HTERT RPE-1 (cell line): ENCODE measurements around the gene PBX3.

Source experiments
- in situ Hi-C: fragments of 300-500 bp; cut with MboI; formaldehyde crosslinking; loops from 4 replicates; pipeline ENCODE4 v1.14.3; 2020; ENCODE audit warnings: low sequenced_read_pairs

The PBX3 gene

DNA sequence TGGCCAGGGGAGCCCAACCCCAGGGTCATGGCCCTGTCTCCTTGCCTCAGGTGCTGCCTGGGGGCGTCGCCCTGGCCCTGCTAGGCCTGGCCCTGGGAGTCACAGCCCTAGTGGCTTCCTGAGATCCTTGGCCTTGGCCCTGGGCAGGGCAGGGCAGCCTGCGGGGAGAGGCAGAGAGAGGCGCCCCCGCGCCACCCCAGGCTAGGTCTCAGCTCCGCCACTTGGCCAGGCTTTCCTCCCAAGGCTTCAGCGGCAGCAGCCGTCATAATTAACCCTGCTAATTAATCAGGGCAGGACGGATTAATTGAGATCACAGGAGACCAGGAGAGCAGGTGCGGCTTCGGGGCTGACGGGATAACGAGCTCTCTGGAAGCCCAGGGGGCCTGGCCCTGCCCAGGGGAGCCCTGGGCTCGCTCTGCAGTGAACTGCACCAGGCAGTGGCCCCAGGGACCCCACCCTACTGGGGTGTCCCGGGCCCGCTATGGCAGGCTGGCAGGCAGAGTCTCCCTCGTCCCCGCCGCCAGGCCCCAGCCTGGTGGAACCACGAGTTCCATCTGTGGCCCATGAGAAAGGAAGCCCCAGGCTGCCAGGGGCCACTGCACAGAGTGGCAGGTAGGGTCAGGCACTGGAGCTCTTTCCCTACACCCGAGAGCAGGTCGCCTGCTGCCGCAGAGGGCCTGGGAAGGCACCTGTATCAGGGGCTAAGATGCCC, 269.6 kb downstream of the PBX3 start:
- in situ Hi-C loops: no loop called here
